ENCODE data around the gene NOTCH1. TPM values are rescaled to one million over a fixed set of nuclear protein-coding genes. Genes with fewer than 3 reads are reported as not detected.

Gene NOTCH1
- total and polyA plus RNA-seq, 2 of the 4 experiments (the other 2 are of a cell fraction), result 1.8 to 6.0 TPM

GRCh38 chr9:136531904-136532798, 13.7 kb downstream of the NOTCH1 start:
- H2AFZ ChIP-seq (replicated peaks; ENCODE audit: low read length, poor library complexity), result no peak overlapping the region
- ChIA-PET POLR2A (ENCODE audit: unreplicated experiment) (no interaction called here), CTCF (no interaction called here)
- H3K4me2 ChIP-seq (ENCODE audit: low read depth, low read length), result no peak overlapping the region
- no peak overlapping the region for H4K8ac ChIP-seq (ENCODE audit: low read depth in 2 of 2, low read length in 2 of 2)
- WGBS, 2 experiments (ENCODE audit: extremely low coverage in 2 of 2, insufficient read length in 1 of 2), result 94% methylated on average over 3 of the region's 39 CpGs; no CpG with 5 or more reads in 1 of the 2 experiments
- no peak overlapping the region for H2BK15ac ChIP-seq (ENCODE audit: low read depth, low read length)
- H3K27me3 ChIP-seq (ENCODE audit: control insufficient read depth, insufficient read depth, low read length), result no peaks in the 10 kb centered on the region
- no peak overlapping the region for H3K18ac ChIP-seq (ENCODE audit: low read depth, low read length)
- H3K4me3 ChIP-seq (ENCODE audit: insufficient read depth, low read depth, low read length), result no peak overlapping the region
- no peak overlapping the region for H3K4ac ChIP-seq (ENCODE audit: low read depth, low read length)
- peaks cover 19% of the 10 kb centered on the region; the same call in 1 of the 2 replicates for H3K36me3 ChIP-seq (ENCODE audit: control insufficient read depth, insufficient read depth, low read length)
- no peak overlapping the region for H2BK5ac ChIP-seq (ENCODE audit: low read depth, low read length, poor library complexity, severe bottlenecking)
- H3K56ac ChIP-seq (ENCODE audit: extremely low read depth, insufficient read depth, low read length), result no peak overlapping the region
- H2AK5ac ChIP-seq (ENCODE audit: low read depth, low read length), result no peak overlapping the region
- no peak overlapping the region for H3K27ac ChIP-seq (ENCODE audit: insufficient read depth, low read length)
- peaks cover 5 to 58% of the 10 kb centered on the region in 2 experiments; a peak in 3 of 4 replicates for H3K79me1 ChIP-seq (ENCODE audit: low read depth in 1 of 2, low read length in 2 of 2)
- peaks cover 2% of the 10 kb centered on the region; the same call in 1 of the 2 replicates for H3K4me1 ChIP-seq (ENCODE audit: control insufficient read depth, insufficient read depth, low read length)
- dilution Hi-C loops (cut with HindIII; ENCODE audit: low sequenced_read_pairs, unreplicated experiment) (no loop called here), intact Hi-C loops (cut with micrococcal nuclease) (no loop called here), in situ Hi-C loops (cut with MboI; ENCODE audit: low sequenced_read_pairs) (no loop called here)
- ATAC-seq (ENCODE audit: low read depth) (no peak), DNase-seq (no peak)
- TF ChIP-seq RAD21 (IDR thresholded peaks at IDR 0.05; ENCODE audit: low read length), result no peak
- TF ChIP-seq BHLHE40 (IDR thresholded peaks at IDR 0.05; ENCODE audit: low read depth, low read length), result no peak
- TF ChIP-seq SMC3 (IDR thresholded peaks at IDR 0.05; ENCODE audit: low read depth, low read length), result no peak
- TF ChIP-seq CTCF (conservative IDR thresholded peaks at IDR 0.05; ENCODE audit: low read depth, low read length), result no peak
- H3K9me3 ChIP-seq (ENCODE audit: control insufficient read depth, insufficient read depth, low read length), result no peaks in the 10 kb centered on the region
- H3K9me1 ChIP-seq (ENCODE audit: insufficient read depth, low read length), result no peaks in the 10 kb centered on the region
- H2BK20ac ChIP-seq (ENCODE audit: low read depth, low read length), result no peak overlapping the region
- H3K9ac ChIP-seq (ENCODE audit: low read depth, low read length), result no peak overlapping the region
- no peak overlapping the region for H4K5ac ChIP-seq (ENCODE audit: low read depth, low read length)
- no TSS peak for BruUV-seq (replicated peaks)
- no peak overlapping the region for H4K91ac ChIP-seq (ENCODE audit: insufficient read depth, low read depth, low read length)
- H2BK120ac ChIP-seq (ENCODE audit: low read depth, low read length), result no peak overlapping the region
- no peak overlapping the region for H3K14ac ChIP-seq (replicated peaks; ENCODE audit: low read depth, low read length)
- peak overlapping the region; percentile 28 for H2AK9ac ChIP-seq (replicated peaks; ENCODE audit: low read depth, low read length, poor library complexity)
- no peak overlapping the region for H3K23ac ChIP-seq (ENCODE audit: low read depth, low read length)
- H4K20me1 ChIP-seq (ENCODE audit: insufficient read depth, low read length), result peaks cover 67% of the 10 kb centered on the region

Measured in IMR-90 (cell line).